IMR-90 (cell line): ENCODE results near the gene C13orf42. TPM values are rescaled to one million over a fixed set of nuclear protein-coding genes. Genes with fewer than 3 reads are reported as not detected.

ENCODE experiments used
- ATAC-seq: fragments of 200-7000 bp; cut with Tn5 transposase; 2 replicates; pipeline ENCODE4 v1.9.1; 2020; ENCODE audit warnings: low read depth, mild to moderate bottlenecking, moderate library complexity
- BruUV-seq: library from RNA; stranded (reverse); fragments of 400-500 nt; replicated peaks from 2 replicates; lab custom pipeline; 2021; lab: Mats Ljungman, UMichigan
- CTCF ChIA-PET: fragments of 300-600 bp; formaldehyde crosslinking; extraction: SDS; loops from one replicate; lab custom pipeline; 2021; ENCODE audit warnings: antibody characterized with exemption; lab: Yijun Ruan, JAX
- POLR2A ChIA-PET: fragments of 300-600 bp; sonication (Branson Sonifier 250); formaldehyde crosslinking; loops from one replicate; lab custom pipeline; 2022; ENCODE audit warnings: antibody characterized with exemption; ENCODE audit not compliant: unreplicated experiment; lab: Charles Lee
- DNase-seq: peaks from one replicate; pipeline ENCODE4 v3.0.0; 2013
- H2AFZ ChIP-seq: replicated peaks from 2 replicates; pipeline ENCODE3; 2013; ENCODE audit warnings: low read length, mild to moderate bottlenecking; ENCODE audit not compliant: poor library complexity
- H2AK5ac ChIP-seq: 2 replicates; pipeline ENCODE4 v1.6.1; 2013; ENCODE audit warnings: low read depth, low read length, inconsistent platforms
- H2AK9ac ChIP-seq: replicated peaks from 2 replicates; pipeline ENCODE3; 2013; ENCODE audit warnings: mild to moderate bottlenecking, low read depth, low read length, moderate library complexity; ENCODE audit not compliant: poor library complexity
- H2BK120ac ChIP-seq: 2 replicates; pipeline ENCODE4 v1.6.1; 2013; ENCODE audit warnings: low read depth, low read length, inconsistent platforms
- H2BK15ac ChIP-seq: 3 replicates; pipeline ENCODE4 v1.6.1; 2013; ENCODE audit warnings: low read depth, low read length, inconsistent platforms
- H2BK20ac ChIP-seq: 2 replicates; pipeline ENCODE4 v1.6.1; 2013; ENCODE audit warnings: low read depth, mild to moderate bottlenecking, inconsistent platforms, low read length, moderate library complexity
- H2BK5ac ChIP-seq: 2 replicates; pipeline ENCODE4 v1.6.1; 2013; ENCODE audit warnings: mild to moderate bottlenecking, low read depth, low read length, inconsistent platforms; ENCODE audit not compliant: poor library complexity, severe bottlenecking
- H3K14ac ChIP-seq: replicated peaks from 2 replicates; pipeline ENCODE4 v1.6.1; 2013; ENCODE audit warnings: low read depth, low read length, inconsistent platforms
- H3K18ac ChIP-seq: 2 replicates; pipeline ENCODE4 v1.6.1; 2013; ENCODE audit warnings: low read depth, low read length, control low read depth
- H3K23ac ChIP-seq: 2 replicates; pipeline ENCODE4 v1.6.1; 2013; ENCODE audit warnings: low read depth, low read length, inconsistent platforms
- H3K27ac ChIP-seq: 2 replicates; pipeline ENCODE4 v1.5.1; 2013; ENCODE audit warnings: mild to moderate bottlenecking, control low read depth, low read length; ENCODE audit not compliant: insufficient read depth
- H3K27me3 ChIP-seq: 2 replicates; pipeline ENCODE4 v1.6.1; 2013; ENCODE audit warnings: low read length; ENCODE audit not compliant: control insufficient read depth, insufficient read depth
- H3K36me3 ChIP-seq: 2 replicates; pipeline ENCODE4 v1.6.1; 2013; ENCODE audit warnings: low read length, mixed read lengths; ENCODE audit not compliant: control insufficient read depth, insufficient read depth
- H3K4ac ChIP-seq: 2 replicates; pipeline ENCODE4 v1.6.1; 2013; ENCODE audit warnings: low read depth, low read length, inconsistent platforms
- H3K4me1 ChIP-seq: 2 replicates; pipeline ENCODE4 v1.6.1; 2013; ENCODE audit warnings: low read length, mixed read lengths; ENCODE audit not compliant: control insufficient read depth, insufficient read depth
- H3K4me2 ChIP-seq: 2 replicates; pipeline ENCODE4 v1.6.1; 2013; ENCODE audit warnings: low read depth, mild to moderate bottlenecking, control low read depth, low read length, moderate library complexity
- H3K4me3 ChIP-seq: 2 replicates; pipeline ENCODE4 v1.5.1; 2013; ENCODE audit warnings: low read depth, mild to moderate bottlenecking, control low read depth, low read length, moderate library complexity; ENCODE audit not compliant: insufficient read depth
- H3K56ac ChIP-seq: 2 replicates; pipeline ENCODE4 v1.6.1; 2013; ENCODE audit warnings: low read length, inconsistent platforms; ENCODE audit not compliant: insufficient read depth; ENCODE audit errors: extremely low read depth
- H3K79me1 ChIP-seq, 2 experiments: 2 replicates each; pipeline ENCODE4 v1.6.1; 2013; ENCODE audit warnings: low read length in 2 of 2, inconsistent platforms in 1 of 2, low read depth in 1 of 2
- H3K9ac ChIP-seq: 2 replicates; pipeline ENCODE4 v1.6.1; 2013; ENCODE audit warnings: low read depth, low read length, control low read depth
- H3K9me1 ChIP-seq: 2 replicates; pipeline ENCODE4 v1.6.1; 2013; ENCODE audit warnings: low read length, inconsistent platforms; ENCODE audit not compliant: insufficient read depth
- H3K9me3 ChIP-seq: 2 replicates; pipeline ENCODE4 v1.6.1; 2013; ENCODE audit warnings: low read length; ENCODE audit not compliant: control insufficient read depth, insufficient read depth
- H4K20me1 ChIP-seq: 2 replicates; pipeline ENCODE4 v1.6.1; 2013; ENCODE audit warnings: low read length, inconsistent platforms; ENCODE audit not compliant: insufficient read depth
- H4K5ac ChIP-seq: 2 replicates; pipeline ENCODE4 v1.6.1; 2013; ENCODE audit warnings: mild to moderate bottlenecking, low read depth, low read length, control low read depth
- H4K8ac ChIP-seq, 2 experiments: 2 replicates each; pipeline ENCODE4 v1.6.1; 2013; ENCODE audit warnings: low read depth in 2 of 2, low read length in 2 of 2, control low read depth in 1 of 2, inconsistent platforms in 1 of 2
- H4K91ac ChIP-seq: 2 replicates; pipeline ENCODE4 v1.6.1; 2013; ENCODE audit warnings: low read depth, low read length, inconsistent platforms; ENCODE audit not compliant: insufficient read depth
- BHLHE40 ChIP-seq: fragments of 150-350 bp; IDR thresholded peaks from 2 replicates; pipeline ENCODE4 v1.6.1; 2016; ENCODE audit warnings: mild to moderate bottlenecking, low read depth, low read length
- CEBPB ChIP-seq: IDR thresholded peaks from 2 replicates; pipeline ENCODE4 v1.6.1; 2012; ENCODE audit warnings: low read depth, low read length, improper control_type of control experiment
- CHD1 ChIP-seq: IDR thresholded peaks from 2 replicates; pipeline ENCODE4 v1.6.1; 2012; ENCODE audit warnings: low read depth, low read length, improper control_type of control experiment
- FOS ChIP-seq: fragments of 150-350 bp; IDR thresholded peaks from 2 replicates; pipeline ENCODE4 v1.6.1; 2016; ENCODE audit warnings: low read depth, low read length
- MAFK ChIP-seq: IDR thresholded peaks from 2 replicates; pipeline ENCODE4 v1.6.1; 2012; ENCODE audit warnings: low read depth, low read length, improper control_type of control experiment
- MAZ ChIP-seq: IDR thresholded peaks from 2 replicates; pipeline ENCODE4 v1.6.1; 2012; ENCODE audit warnings: low read depth, mild to moderate bottlenecking, low read length, improper control_type of control experiment, moderate library complexity, borderline replicate concordance
- MXI1 ChIP-seq: IDR thresholded peaks from 2 replicates; pipeline ENCODE4 v1.6.1; 2012; ENCODE audit warnings: low read depth, mild to moderate bottlenecking, low read length, moderate library complexity, borderline replicate concordance
- NFE2L2 ChIP-seq: fragments of 150-350 bp; IDR thresholded peaks from 2 replicates; pipeline ENCODE4 v1.6.1; 2016; ENCODE audit warnings: low read depth, mild to moderate bottlenecking, low read length
- POLR2A ChIP-seq: IDR thresholded peaks from 2 replicates; pipeline ENCODE4 v1.6.1; 2012; ENCODE audit warnings: mild to moderate bottlenecking, low read depth, low read length
- RAD21 ChIP-seq: IDR thresholded peaks from 2 replicates; pipeline ENCODE4 v1.6.1; 2012; ENCODE audit warnings: low read length, improper control_type of control experiment
- RCOR1 ChIP-seq: IDR thresholded peaks from 2 replicates; pipeline ENCODE4 v1.6.1; 2012; ENCODE audit warnings: mild to moderate bottlenecking, low read length, improper control_type of control experiment; ENCODE audit not compliant: insufficient replicate concordance
- RFX5 ChIP-seq: IDR thresholded peaks from 2 replicates; pipeline ENCODE4 v1.8.0; 2012; ENCODE audit warnings: low read depth, mild to moderate bottlenecking, low read length, moderate library complexity
- SMC3 ChIP-seq: fragments of 150-350 bp; IDR thresholded peaks from 2 replicates; pipeline ENCODE4 v1.6.1; 2016; ENCODE audit warnings: low read depth, mild to moderate bottlenecking, antibody characterized with exemption, low read length, moderate library complexity
- WGBS, 2 experiments: methylation state at CpG; one replicate each; pipeline versions ENCODE4 v1.1.5 to v1.1.7; 2013; ENCODE audit warnings: missing lambda C conversion rate in 2 of 2; ENCODE audit not compliant: insufficient read length in 1 of 2; ENCODE audit errors: extremely low coverage in 2 of 2; 5-methylcytosine and 5-hydroxymethylcytosine counted together
- dilution Hi-C: fragments of 300-500 bp; cut with HindIII; formaldehyde crosslinking; loops from one replicate; pipeline ENCODE4 v1.14.3; 2018; ENCODE audit warnings: low sequenced_read_pairs; ENCODE audit not compliant: unreplicated experiment
- in situ Hi-C: fragments of 300-500 bp; cut with MboI; formaldehyde crosslinking; loops from 3 replicates; pipeline ENCODE4 v1.14.3; 2019; ENCODE audit warnings: low sequenced_read_pairs, inconsistent platforms, mixed read lengths
- intact Hi-C: fragments of 100-400 bp; cut with micrococcal nuclease; formaldehyde crosslinking; loops from 2 replicates; pipeline ENCODE4 v1.10.0; 2022
- polyA plus RNA-seq, 3 experiments: library from polyadenylated mRNA; depleted of rRNA; stranded (reverse); fragments of >200 nt; gene quantifications; 2 replicates each; pipeline ENCODE4 v1.2.3, GENCODE V29; 2012; ENCODE audit warnings: low replicate concordance in 1 of 3
- total RNA-seq: library from RNA; depleted of rRNA; stranded (reverse); fragments of >200 nt; gene quantifications from 2 replicates; pipeline ENCODE4 v1.2.3, GENCODE V29; 2012
- TF ChIP-seq, protein P1 (sequence below): conservative IDR thresholded peaks from 2 replicates; pipeline ENCODE4 v1.5.1; 2012; ENCODE audit warnings: mild to moderate bottlenecking, low read depth, low read length, improper control_type of control experiment
- TF ChIP-seq, protein P2 (sequence below): fragments of 150-350 bp; IDR thresholded peaks from 2 replicates; pipeline ENCODE4 v1.6.1; 2017; ENCODE audit warnings: mild to moderate bottlenecking, antibody characterized with exemption, low read length, low read depth
- TF ChIP-seq, protein P3 (sequence below): fragments of 150-350 bp; IDR thresholded peaks from 2 replicates; pipeline ENCODE4 v1.6.1; 2016; ENCODE audit warnings: low read depth, mild to moderate bottlenecking, low read length, moderate library complexity, borderline replicate concordance

The C13orf42 gene
- total and polyA plus RNA-seq, 2 of the 4 experiments (the other 2 are of a cell fraction), result not detected

DNA sequence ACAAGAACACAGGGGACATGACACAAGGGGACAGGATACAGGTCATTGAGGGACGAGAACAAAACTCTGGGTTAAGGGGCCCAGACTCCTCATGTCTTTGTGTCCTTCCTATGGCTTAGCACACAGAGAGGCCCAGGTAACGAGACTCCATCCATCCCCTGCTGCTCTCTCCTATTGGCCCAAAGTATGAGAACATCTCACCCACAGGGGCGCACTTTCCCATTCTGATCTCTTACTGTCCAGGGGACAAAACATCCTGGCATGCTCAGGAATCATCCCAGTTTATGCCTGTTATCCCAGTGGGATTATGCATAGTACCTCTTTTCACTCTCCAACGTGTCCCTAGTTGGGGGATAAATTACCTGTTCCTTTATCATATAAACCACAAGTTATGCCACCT lies 19.2 kb downstream of the C13orf42 start:
- Histone ChIP-seq H4K8ac (no peak overlapping the region), H3K79me1 (no peaks in the 10 kb centered on the region), H2BK15ac (no peak overlapping the region), H2BK120ac (no peak overlapping the region), H3K4ac (no peak overlapping the region), H4K91ac (no peak overlapping the region), H3K23ac (no peak overlapping the region), H3K27me3 (peaks cover 14% of the 10 kb centered on the region), H2AK9ac (no peak overlapping the region), H4K5ac (no peak overlapping the region), H2AK5ac (no peak overlapping the region), H3K36me3 (no peaks in the 10 kb centered on the region), H2BK20ac (no peak overlapping the region), H3K4me3 (no peak overlapping the region), H3K27ac (no peak overlapping the region), H3K18ac (no peak overlapping the region), H2AFZ (no peak overlapping the region), H3K9me1 (no peaks in the 10 kb centered on the region), H3K4me2 (no peak overlapping the region), H4K20me1 (no peaks in the 10 kb centered on the region), H3K4me1 (no peaks in the 10 kb centered on the region), H3K14ac (no peak overlapping the region), H3K9me3 (no peaks in the 10 kb centered on the region), H2BK5ac (no peak overlapping the region), H3K9ac (no peak overlapping the region), H3K56ac (no peak overlapping the region)
- ChIA-PET CTCF (no interaction called here), POLR2A (no interaction called here)
- TF ChIP-seq NFE2L2 (no peak), RAD21 (no peak), BHLHE40 (no peak), POLR2A (no peak), MAZ (no peak), FOS (no peak), CHD1 (no peak), RCOR1 (no peak), MAFK (no peak), MXI1 (no peak), SMC3 (no peak), CEBPB (no peak), RFX5 (no peak)
- TF ChIP-seq, protein P1, sequence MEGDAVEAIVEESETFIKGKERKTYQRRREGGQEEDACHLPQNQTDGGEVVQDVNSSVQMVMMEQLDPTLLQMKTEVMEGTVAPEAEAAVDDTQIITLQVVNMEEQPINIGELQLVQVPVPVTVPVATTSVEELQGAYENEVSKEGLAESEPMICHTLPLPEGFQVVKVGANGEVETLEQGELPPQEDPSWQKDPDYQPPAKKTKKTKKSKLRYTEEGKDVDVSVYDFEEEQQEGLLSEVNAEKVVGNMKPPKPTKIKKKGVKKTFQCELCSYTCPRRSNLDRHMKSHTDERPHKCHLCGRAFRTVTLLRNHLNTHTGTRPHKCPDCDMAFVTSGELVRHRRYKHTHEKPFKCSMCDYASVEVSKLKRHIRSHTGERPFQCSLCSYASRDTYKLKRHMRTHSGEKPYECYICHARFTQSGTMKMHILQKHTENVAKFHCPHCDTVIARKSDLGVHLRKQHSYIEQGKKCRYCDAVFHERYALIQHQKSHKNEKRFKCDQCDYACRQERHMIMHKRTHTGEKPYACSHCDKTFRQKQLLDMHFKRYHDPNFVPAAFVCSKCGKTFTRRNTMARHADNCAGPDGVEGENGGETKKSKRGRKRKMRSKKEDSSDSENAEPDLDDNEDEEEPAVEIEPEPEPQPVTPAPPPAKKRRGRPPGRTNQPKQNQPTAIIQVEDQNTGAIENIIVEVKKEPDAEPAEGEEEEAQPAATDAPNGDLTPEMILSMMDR, result no peak
- TF ChIP-seq, protein P2, sequence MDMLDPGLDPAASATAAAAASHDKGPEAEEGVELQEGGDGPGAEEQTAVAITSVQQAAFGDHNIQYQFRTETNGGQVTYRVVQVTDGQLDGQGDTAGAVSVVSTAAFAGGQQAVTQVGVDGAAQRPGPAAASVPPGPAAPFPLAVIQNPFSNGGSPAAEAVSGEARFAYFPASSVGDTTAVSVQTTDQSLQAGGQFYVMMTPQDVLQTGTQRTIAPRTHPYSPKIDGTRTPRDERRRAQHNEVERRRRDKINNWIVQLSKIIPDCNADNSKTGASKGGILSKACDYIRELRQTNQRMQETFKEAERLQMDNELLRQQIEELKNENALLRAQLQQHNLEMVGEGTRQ, result no peak
- TF ChIP-seq, protein P3, sequence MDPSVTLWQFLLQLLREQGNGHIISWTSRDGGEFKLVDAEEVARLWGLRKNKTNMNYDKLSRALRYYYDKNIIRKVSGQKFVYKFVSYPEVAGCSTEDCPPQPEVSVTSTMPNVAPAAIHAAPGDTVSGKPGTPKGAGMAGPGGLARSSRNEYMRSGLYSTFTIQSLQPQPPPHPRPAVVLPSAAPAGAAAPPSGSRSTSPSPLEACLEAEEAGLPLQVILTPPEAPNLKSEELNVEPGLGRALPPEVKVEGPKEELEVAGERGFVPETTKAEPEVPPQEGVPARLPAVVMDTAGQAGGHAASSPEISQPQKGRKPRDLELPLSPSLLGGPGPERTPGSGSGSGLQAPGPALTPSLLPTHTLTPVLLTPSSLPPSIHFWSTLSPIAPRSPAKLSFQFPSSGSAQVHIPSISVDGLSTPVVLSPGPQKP, result no peak
- WGBS, 2 experiments, result 70% methylated on average over 2 of the region's 4 CpGs; no CpG with 5 or more reads in 1 of the 2 experiments
- dilution Hi-C loops (no loop called here), intact Hi-C loops (no loop called here), in situ Hi-C loops (no loop called here)
- BruUV-seq, result no TSS peak
- no peak for DNase-seq
- ATAC-seq, result no peak
